DMS79 (cell line): Measurements from ENCODE around the gene F12.
"Not testable (repeated sequence)": the region's sequence is repeated elsewhere in the genome, so short reads cannot be mapped to it uniquely, and the experiment has no call there.

Source experiments
- DNase-seq: peaks from one replicate; lab custom pipeline; 2025; lab: John Stamatoyannopoulos, UW

The F12 gene

DNA sequence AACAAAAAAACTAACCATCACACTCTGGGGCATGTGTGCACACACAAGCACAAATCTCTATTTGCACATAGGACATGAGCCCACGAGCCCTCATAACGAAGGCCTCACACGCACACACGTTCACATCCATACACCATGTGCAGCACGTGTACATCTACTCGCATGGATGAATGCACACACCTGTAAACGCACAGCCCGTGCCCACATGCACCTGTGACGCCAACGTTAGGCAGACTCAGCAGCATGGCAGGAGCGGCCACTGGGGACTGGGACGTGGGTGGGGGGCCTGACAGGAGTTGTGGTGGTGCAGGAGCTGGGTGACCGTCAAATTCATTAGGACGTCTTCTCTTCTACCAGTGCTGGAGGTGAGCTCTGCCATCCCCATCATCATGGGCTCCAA is 22.0 kb downstream of the F12 start:
- no peak for DNase-seq

DNA sequence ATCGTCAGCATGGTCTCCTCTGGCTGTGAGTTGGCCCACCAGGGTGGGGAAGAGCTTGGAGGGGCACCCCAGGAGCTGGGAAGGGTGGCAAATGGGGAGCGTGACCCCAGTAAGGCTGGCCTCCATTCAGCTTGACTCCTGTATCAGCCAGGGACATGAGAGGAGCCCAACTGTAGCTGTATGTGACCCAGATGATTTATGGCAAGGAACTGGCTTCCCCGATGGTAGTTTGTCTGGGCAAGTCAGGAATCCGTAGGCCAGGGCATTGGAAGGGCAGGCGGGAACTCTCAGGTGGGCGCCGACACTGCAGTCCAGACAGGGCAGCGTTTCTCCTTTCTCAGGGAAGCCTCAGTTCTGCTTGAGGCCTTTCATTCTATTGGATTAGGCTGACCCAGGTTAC is 22.8 kb downstream of the F12 start:
- no peak for DNase-seq

DNA sequence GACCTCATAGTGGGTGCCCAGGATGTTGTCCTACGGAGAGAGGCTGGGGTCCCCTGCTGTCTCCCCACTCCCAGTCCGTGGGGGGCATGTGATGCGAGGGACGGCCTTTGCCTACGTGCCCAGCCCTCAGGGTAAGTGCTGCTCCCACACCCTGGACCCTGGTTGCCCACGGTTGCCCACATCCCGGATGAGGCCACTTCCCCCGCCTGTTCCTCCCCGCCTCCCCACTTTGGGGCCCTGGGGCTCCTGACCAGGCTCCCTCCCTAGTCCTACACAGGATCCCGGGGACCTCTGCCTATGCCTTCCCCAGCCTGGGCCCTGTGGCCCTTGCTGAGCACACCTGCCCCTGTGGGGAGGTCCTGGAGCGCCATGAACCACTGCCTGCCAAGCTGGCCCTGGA is 23.6 kb downstream of the F12 start:
- no peak for DNase-seq

DNA sequence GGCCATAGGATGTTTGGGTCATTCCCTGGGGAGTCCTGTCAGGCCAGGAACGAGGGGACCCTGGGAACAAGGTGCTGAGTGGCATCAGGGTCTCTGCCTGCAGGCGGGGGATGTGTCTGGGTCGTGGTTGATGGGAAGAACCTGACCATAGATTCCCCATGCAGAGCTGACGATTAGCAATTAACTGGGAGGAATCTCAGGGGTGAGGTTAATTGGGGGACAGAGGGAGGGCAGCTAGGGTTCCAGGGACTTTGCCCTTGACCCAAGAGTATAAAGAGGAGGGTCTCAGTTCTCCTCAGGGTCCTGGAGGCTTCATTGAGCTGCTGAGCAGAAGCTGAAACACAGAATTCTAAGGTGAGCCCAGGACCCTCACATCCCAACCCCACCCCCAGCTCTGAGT is 25.2 kb downstream of the F12 start, which contains the start of gene SLC34A1:
Gene SLC34A1 (plus strand): TSS at position 301 of the 400 bp plus-strand sequence. CDS start 1,308 bp downstream, outside the sequence.
- DNase-seq: no peak

DNA sequence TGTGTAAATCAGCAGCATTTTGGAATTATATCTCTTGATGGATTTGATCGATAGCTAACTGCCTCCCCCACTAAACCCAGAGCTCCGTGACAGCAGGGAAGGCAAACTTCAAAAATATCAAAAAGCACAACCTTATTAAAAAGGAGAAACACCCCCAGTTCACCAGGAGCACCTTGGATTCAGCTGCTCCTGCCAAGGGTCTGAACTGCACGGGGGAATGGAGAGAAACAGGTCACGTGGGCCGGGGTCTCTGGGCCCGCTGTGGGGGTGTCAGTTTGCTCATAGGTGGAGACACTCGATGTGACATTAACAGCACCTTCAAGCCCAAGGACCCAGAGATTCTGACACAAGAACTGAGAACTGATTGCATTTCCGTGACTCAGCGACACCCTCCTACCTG is 26.2 kb downstream of the F12 start:
- no peak for DNase-seq

DNA sequence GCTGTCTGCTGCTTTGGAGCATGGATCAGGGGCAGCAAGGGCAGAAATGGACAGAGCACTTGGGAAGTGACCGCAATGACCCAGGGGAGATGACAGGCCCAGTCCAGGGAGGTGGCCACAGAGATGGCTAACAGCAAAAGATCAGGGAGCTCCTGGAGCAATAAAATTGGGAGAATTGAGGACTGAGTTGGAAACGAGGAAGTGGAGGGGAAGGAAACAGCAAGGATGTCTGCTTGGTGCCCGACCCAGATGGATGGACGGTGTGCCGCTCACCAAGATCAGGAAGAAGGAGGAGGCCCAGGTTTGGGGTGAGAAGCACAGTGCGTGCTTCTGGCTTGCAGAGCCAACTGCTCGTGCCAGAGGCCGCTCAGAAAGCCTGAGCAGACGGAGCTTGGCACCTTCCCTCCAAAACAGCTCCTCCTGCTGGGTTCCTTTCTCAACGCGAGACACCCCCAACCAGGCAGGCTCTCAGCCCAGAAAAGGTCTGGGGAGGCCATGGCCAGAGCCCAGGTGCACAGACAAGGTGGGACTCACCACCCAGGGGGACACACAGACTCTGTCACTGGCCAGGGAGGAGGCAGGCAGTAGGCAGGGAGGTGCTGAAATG is 26.8 kb downstream of the F12 start:
- DNase-seq: no peak

DNA sequence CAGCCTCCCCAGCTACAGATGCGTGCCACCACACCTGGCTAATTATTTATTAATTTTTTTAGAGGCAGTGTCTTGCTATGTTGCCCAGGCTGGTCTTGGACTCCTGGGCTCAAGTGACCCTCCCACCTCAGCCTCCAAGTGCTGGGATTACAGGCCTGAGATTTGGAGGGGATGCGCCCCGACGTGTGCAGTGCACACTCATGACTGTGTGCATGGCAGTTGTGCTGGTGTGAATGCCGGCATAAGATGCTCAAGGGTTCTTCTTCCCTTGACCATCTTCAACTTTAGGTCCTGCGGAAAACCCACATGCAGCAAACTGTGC is 28.6 kb downstream of the F12 start:
- no peak for DNase-seq

DNA sequence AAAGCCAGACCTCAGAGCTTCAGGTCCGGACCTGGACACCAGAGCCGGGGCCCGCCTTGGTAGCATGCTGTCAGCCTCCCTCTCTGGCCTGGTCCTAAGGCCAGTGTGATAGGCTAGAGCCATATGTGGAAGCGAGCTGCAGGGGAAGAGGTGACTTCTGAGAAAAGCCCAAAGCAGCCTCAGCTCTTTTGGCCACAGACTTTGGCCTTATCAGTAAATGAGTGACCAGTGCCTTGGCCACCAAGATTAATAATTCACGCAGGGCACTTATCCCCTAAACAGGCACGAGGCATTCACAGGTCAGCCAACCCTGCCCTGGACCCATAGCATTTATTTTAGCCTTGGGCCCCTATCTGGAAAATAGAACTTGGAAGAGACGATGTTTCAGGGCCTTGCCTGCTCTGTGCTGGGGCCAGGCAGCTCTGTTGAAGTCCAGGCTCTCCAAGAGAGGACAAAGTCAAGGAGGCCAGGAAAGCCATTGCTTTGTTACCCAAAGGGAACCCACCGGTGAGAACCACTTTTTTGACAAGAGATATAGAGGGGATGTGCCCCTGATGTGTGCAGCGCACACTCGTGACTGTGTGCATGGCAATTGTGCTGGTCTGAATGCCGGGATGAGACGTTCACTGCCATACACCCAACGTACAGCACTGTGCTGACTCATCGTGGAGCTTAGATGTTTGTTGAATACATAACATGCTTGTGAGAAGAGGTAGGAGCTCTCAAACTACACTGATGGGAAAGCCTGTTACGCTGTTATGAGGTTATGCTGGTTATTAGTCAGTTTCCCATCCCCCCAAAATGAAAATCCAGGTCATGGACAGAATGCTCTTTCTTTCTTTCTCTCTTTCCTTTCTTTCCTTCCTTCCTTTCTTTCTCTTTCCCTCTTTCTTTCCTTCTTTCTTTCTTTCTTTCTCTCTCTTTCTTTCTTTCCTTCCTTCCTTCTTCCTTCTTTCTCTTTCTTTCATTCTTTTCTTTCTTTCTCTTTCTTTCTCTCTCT is 30.2 kb downstream of the F12 start:
- DNase-seq: no peak

DNA sequence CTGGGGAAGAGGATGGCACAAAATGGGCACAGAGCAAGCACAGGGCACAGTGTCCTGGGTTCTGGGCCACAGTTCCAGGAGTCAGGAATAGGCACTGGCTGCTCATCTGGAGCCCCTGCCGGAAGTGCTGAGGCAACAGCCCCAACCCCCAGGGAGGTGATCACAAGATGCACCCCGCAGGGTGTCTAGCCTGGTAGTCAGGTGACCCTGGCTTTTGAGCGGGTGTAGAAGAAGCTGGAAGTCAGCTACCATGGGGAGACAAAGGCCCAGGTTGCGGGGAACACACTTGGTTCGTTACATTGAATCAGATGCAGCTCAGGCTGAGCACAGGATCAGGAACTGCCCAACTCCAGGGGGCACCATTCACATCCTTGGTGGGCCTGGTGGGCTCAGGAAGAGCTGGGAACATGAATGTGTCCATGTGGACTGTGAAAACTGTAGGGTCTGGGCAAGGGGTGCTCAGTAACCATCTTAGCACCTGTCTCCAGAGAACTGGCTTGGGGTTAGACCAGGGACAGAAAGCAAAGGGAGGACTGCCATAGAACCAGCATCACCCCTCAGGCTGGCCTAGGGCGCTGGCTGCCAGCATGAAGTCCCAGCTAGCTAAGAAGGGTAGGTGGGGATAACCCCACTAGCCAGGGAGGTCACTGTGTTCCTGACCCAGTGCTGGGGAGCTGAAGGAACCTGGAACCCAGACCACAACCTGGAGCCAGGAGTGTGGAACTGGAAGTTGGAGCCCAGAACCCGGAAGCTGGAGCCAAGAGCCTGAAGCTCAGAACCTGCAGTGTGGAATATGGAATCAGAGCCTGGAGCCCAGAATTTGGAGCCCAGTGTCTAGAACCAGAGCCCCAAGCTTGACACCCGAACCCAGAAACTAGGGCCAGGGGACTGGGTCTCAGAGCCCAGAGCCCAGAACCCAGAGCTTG is 31.2 kb downstream of the F12 start:
- no peak for DNase-seq

DNA sequence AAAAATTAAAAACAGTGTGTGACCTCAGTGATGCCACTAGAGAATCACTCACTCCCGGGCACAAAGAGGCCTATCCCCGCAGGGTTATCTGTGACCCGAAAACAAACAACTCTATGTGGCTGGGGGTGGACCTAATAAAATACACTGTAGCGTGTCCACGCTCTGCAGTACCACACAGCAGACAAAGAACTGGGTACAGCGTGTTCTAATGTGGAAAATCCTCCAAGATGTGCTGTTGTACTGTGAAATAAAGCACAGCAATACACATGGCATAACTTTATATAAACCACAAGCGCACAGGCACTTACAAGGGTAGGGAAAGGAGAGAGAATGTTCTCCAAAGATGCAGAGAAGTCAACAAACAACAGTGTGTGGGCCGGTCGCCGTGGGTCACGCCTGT is 33.3 kb downstream of the F12 start:
- DNase-seq: no peak

DNA sequence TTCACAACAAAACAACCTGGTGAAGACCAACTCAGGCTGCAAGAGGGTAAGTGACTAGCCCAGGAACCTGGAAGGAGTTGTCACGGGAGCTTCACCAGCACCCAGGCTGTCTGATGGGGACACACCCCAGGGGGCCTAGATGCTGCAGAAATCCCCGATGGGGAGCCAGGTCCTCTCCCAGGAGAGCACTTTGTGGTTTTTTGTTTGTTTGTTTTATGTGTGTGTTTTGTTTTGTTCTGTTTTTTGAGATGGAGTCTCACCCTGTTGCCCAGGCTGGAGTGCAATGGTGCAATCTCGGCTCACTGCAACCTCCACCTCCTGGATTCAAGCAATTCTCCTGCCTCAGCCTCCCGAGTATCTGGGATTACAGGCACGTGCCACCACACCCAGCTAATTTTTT is 33.8 kb downstream of the F12 start:
- DNase-seq: not testable (repeated sequence)

DNA sequence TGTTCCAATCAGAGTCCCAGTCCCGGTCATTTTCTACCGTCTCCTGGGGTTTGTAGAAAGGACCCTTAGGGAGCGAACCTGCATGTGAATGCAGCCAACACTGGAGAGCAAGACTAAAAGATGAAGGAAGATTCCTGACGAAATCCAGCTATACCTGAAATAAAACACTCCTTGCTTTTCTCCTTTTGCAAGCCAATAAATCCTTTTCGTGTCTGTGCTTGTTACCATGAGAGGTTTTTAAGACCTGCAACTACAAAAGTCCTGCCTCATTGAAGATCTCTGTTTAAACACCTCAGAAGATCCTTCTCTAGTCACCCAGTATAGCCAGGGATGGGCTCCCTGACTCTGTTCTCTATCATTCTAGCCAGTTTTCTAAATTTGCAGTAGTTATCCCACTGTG is 35.2 kb downstream of the F12 start:
- no peak for DNase-seq

DNA sequence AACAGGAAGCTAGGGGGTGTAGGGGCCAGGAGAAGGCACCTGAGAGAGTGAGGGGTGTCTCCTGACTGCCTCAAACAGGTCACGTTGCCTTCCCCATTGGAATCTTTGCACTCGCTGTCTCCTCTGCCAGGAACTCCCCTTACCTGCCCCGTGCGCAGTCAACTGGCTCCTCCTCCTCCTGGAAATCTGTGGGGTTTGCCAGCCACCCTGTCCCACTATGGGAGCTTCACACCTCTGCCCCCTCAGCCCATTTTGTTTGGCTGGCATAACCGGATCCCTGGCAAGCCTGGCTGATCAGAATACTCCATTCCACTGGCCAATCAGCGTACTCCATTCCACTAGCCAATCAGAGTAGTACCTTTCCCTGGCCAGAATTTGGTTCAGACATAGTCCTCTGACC is 35.6 kb downstream of the F12 start:
- DNase-seq: no peak

DNA sequence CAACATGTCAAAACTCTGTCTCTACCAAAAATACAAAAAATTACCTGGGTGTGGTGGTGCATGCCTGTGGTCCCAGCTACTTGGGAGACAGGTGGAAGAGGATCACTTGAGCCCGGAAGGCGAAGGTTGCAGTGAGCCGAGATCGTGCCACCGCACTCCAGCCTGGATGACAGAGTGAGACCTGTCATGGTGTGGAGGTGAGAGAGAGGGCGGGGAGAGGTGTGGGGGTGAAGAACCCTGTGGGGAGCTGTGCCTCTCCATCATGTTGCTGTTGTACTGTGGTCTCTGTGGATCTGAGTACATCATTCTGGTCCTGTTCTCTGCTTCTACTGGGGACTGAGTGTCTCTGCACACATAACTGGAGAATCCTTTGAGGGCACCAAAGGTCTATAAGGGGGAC is 36.5 kb downstream of the F12 start:
- DNase-seq: no peak

DNA sequence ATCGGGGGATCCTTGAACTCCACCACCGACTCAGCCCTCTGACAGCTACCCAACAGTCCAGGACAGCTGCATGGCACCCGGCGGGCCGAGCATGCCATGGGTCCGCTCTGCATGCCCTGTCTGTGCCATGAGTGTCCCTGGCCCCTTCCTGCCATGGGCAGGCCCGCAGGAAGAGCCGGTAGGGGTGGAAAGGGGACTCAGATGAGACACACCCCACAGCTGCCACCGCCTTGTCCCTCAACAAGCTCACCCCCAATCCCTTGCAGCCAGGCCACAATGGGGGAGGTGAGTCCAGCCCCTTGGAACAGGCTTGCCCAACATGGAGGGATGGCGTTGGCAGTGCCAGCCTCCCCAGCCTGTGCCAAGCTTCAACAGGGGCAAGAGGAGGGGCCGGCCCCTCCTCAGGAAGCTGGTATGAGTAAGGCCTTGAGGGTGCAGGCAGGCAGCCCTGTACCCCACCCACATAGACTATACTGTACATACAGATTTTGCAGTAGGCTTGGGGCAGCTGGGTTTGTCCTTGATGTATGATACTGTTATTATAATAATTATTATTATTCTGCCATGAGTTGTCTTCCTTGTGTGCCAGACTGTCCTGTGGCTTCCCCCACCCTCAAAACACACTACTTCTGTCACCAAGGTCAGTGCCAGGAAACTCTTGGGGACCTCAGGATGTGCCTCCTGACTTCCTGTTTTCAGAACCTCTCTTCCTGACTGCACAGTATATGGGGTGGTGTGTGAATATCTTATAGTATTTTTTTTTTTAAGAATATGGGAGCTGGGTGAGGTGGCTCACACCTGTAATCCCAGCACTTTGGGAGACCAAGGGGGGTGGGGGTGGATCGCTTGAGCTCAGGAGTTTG is 37.1 kb downstream of the F12 start:
- no peak for DNase-seq

DNA sequence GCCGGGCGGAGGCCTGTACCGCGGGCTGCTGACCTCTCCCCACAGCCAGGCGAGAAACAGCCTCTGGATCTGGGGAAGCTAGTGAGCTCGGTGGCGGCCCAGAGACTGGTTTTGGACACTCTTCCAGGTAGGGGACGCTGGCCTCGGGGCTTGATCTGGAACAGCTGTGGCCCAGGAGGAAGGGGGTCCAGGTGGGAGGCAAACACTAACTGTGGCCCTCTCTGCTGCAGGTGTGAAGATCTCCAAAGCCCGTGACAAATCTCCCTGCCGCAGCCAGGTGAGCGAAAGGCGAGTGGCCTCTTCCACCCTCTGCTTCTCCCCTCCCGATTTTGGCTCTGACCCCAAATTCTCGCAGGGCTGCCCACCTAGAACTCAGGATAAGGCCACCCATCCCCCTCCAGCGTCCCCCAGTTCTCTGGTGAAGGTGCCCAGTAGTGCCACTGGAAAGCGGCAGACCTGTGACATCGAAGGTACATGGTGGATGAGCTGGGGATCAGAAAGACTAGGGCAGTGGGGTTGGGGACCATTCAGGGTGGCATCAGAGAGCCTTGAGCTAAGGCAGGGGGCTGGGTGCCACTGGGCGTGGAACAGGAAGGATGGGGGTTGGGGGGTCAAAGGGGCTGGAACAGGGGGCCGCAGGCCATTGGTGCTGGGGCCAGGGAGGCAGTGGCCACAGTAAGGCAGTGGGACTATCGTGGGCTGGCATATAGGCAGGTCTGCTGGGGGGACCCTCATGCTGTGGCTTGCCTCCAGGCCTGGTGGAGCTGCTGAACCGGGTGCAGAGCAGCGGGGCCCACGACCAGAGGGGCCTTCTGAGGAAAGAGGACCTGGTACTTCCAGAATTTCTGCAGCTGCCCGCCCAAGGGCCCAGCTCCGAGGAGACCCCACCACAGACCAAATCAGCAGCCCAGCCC is 38.0 kb downstream of the F12 start:
- DNase-seq: no peak

DNA sequence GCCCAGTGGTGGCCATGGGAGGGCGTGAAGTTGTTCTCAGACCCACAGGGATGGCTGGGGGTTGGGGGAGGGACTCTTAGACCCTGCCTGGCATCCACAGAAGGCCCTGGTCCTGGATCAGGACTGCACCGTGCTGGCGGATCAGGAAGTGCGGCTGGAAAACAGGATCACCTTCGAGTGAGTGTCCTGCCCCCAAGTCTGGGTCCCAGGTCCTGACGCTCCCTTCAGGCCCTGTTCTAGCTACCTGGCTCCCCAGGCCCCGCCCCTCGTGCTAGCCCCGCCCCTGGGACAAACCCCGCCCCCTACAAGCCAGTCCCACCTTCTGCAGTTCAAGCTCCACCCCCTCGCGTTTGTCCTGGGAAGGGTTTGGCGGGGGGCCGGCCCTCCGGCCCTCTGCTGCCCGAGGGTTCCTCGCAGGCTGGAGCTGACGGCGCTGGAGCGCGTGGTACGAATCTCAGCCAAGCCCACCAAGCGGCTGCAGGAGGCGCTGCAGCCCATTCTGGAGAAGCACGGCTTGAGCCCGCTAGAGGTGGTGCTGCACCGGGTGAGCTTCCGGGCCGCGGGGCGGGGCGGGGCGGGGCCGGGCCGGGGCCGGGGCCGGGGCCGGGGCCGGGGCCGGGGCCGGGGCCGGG is 38.8 kb downstream of the F12 start:
- DNase-seq: peak; percentile 19

DNA sequence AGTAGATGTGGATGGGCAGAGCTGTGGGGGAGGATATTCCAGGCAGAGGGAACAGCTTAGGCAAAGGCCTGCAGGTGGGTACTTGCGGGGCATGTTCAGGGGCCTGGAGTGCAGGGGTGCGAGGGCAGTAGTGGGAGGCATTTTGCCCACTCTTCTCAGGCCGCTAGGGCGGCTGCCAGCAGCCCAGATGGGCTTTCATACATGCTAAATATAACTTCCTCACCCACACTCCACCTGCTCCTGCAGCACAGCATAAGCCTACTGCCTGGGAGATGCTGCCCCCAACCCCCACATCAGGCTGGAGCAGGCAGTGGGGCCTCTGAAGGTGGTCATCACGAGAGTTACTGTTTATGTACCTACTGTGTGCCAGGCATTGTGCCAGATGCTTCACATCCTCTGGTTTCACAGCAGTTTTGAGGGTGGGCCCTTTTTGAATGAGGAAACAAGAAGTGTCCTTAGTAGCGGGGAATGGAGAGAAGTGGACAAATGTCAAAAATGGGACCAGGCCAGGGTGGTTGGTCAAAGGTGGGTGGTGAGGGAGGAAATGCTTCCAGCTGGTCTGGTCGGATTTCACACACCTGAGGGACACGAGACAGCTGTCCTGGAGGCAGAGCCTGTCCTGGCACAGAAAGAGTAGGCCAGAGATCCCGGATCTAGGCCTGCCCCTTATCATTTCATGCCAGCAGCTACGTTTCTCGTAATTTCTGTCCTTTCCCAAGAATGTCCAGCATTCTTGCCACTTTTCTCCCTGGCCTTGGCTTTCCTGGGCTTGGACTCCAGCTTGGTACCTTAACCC is 39.5 kb downstream of the F12 start:
- DNase-seq: no peak
